GM18861 (cell line): ENCODE measurements around the gene VPS26A.

Source experiments
- ATAC-seq: cut with Tn5 transposase; IDR thresholded peaks from one replicate; pipeline ENCODE4 v1.9.1; 2021; ENCODE audit not compliant: unreplicated experiment

VPS26A gene

GRCh38 chr10:69123747-69124562 lies at the start of gene VPS26A:
VPS26A (plus strand) TSS chr10:69124178; CDS start chr10:69124278, 100 bp downstream.
- peak; percentile 74 for ATAC-seq

- ATAC-seq = no peak
Observed at GRCh38 chr10:69074532-69074931, 49.4 kb upstream of the VPS26A start.

GRCh38 chr10:69075431-69075830 lies 48.5 kb upstream of the VPS26A start:
- ATAC-seq = no peak

GRCh38 chr10:69078311-69078710 lies 45.7 kb upstream of the VPS26A start:
- ATAC-seq = no peak

GRCh38 chr10:69080226-69080625 lies 43.8 kb upstream of the VPS26A start:
- no peak for ATAC-seq

GRCh38 chr10:69086001-69086509 lies 37.9 kb upstream of the VPS26A start:
- no peak for ATAC-seq

- peak; percentile 41 for ATAC-seq
Observed at GRCh38 chr10:69087590-69088470, 36.1 kb upstream of the VPS26A start, which contains the start of gene SRGN. SRGN (plus strand) TSS chr10:69088103; CDS start chr10:69088158, 55 bp downstream.

- no peak for ATAC-seq
Observed at GRCh38 chr10:69088471-69088769, 35.6 kb upstream of the VPS26A start.

GRCh38 chr10:69088801-69089501 lies 35.0 kb upstream of the VPS26A start:
- peak; percentile 36 for ATAC-seq

GRCh38 chr10:69089638-69090599 lies 34.1 kb upstream of the VPS26A start:
- peak; percentile 37 for ATAC-seq

GRCh38 chr10:69090685-69091084 lies 33.3 kb upstream of the VPS26A start:
- no peak for ATAC-seq

GRCh38 chr10:69091143-69091651 lies 32.8 kb upstream of the VPS26A start:
- no peak for ATAC-seq

GRCh38 chr10:69092959-69093850 lies 30.8 kb upstream of the VPS26A start:
- ATAC-seq = peak; percentile 27

GRCh38 chr10:69093933-69094332 lies 30.0 kb upstream of the VPS26A start:
- no peak for ATAC-seq

GRCh38 chr10:69096045-69096444 lies 27.9 kb upstream of the VPS26A start:
- ATAC-seq = peak; percentile 46

GRCh38 chr10:69097729-69098128 lies 26.2 kb upstream of the VPS26A start:
- no peak for ATAC-seq

- ATAC-seq = no peak
Observed at GRCh38 chr10:69100136-69100872, 23.7 kb upstream of the VPS26A start.

- ATAC-seq = no peak
Observed at GRCh38 chr10:69101451-69102095, 22.4 kb upstream of the VPS26A start.
